HEK293 (cell line): Measurements from ENCODE around the gene PLEKHA5.

Source experiments
- CTCF ChIA-PET: fragments of 350-600 bp; formaldehyde crosslinking; extraction: SDS; loops from one replicate; lab custom pipeline; 2021; ENCODE audit warnings: antibody characterized with exemption; lab: Yijun Ruan, JAX
- POLR2A ChIA-PET: fragments of 300-600 bp; formaldehyde crosslinking; extraction: SDS; loops from one replicate; lab custom pipeline; 2020; ENCODE audit warnings: antibody characterized with exemption, inconsistent platforms; lab: Yijun Ruan, JAX
- H3K27ac ChIP-seq: fragments of 200-500 bp; sonication (Bioruptor generic); 2 replicates; pipeline ENCODE4 v1.5.1; 2014; ENCODE audit warnings: low read depth, low read length, control low read depth, inconsistent platforms; ENCODE audit errors: extremely low read depth
- H3K36me3 ChIP-seq, 2 experiments: fragments of 200-500 bp in 1 of 2; sonication (Bioruptor generic) in 1 of 2; 1 replicate in 1 of 2; 2 replicates in 1 of 2; pipeline ENCODE4 v1.5.1; 2014 to 2017; ENCODE audit warnings: inconsistent platforms in 2 of 2, low read length in 2 of 2; ENCODE audit not compliant: control insufficient read depth in 2 of 2, insufficient read depth in 1 of 2
- H3K4me1 ChIP-seq: fragments of 200-500 bp; sonication (Bioruptor generic); 2 replicates; pipeline ENCODE4 v1.5.1; 2014; ENCODE audit warnings: mild to moderate bottlenecking, low read length, inconsistent platforms; ENCODE audit not compliant: control insufficient read depth, insufficient read depth
- H3K4me3 ChIP-seq: 2 replicates; pipeline ENCODE4 v1.5.1; 2011; ENCODE audit warnings: low read depth, mild to moderate bottlenecking, control low read depth, low read length, moderate library complexity
- H3K9me3 ChIP-seq: fragments of 200-500 bp; sonication (Bioruptor generic); 2 replicates; pipeline ENCODE4 v1.5.1; 2014; ENCODE audit warnings: low read depth, low read length, inconsistent platforms; ENCODE audit not compliant: control insufficient read depth, insufficient read depth
- IKZF3 ChIP-seq: fragments of 450-650 bp; IDR thresholded peaks from 2 replicates; pipeline ENCODE4 v1.5.0; 2018; ENCODE audit warnings: missing biosample characterization, mild to moderate bottlenecking, missing genetic modification characterization, moderate library complexity
- KLF10 ChIP-seq: fragments of 450-650 bp; IDR thresholded peaks from 2 replicates; pipeline ENCODE4 v1.5.1; 2018; ENCODE audit warnings: missing biosample characterization, mild to moderate bottlenecking, missing genetic modification characterization
- SP7 ChIP-seq: fragments of 450-650 bp; formaldehyde crosslinking; IDR thresholded peaks from 2 replicates; pipeline ENCODE4 v1.5.1; 2016; ENCODE audit warnings: missing biosample characterization, missing genetic modification characterization
- ZEB2 ChIP-seq: fragments of 450-650 bp; formaldehyde crosslinking; IDR thresholded peaks from 2 replicates; pipeline ENCODE4 v1.5.1; 2016; ENCODE audit warnings: missing biosample characterization, missing genetic modification characterization
- ZFP41 ChIP-seq: fragments of 450-650 bp; formaldehyde crosslinking; IDR thresholded peaks from 2 replicates; pipeline ENCODE4 v1.5.1; 2016; ENCODE audit warnings: missing biosample characterization, missing genetic modification characterization, borderline replicate concordance
- ZNF155 ChIP-seq: fragments of 450-650 bp; formaldehyde crosslinking; IDR thresholded peaks from 2 replicates; pipeline ENCODE4 v1.5.1; 2016; ENCODE audit warnings: missing biosample characterization, missing genetic modification characterization
- ZNF239 ChIP-seq: fragments of 450-650 bp; formaldehyde crosslinking; IDR thresholded peaks from 2 replicates; pipeline ENCODE4 v1.5.1; 2016; ENCODE audit warnings: missing biosample characterization, missing genetic modification characterization
- ZNF274 ChIP-seq, 2 experiments: fragments of 200-500 bp in 1 of 2; fragments of 450-650 bp in 1 of 2; sonication (Bioruptor generic) in 1 of 2; formaldehyde crosslinking in 1 of 2; IDR thresholded peaks; 2 replicates each; pipeline versions ENCODE4 v1.5.1 to v1.6.1; 2014 to 2016; ENCODE audit warnings: borderline replicate concordance in 1 of 2, inconsistent platforms in 1 of 2, low read length in 1 of 2, missing biosample characterization in 1 of 2, missing genetic modification characterization in 1 of 2
- ZNF354C ChIP-seq: fragments of 450-650 bp; formaldehyde crosslinking; IDR thresholded peaks from 2 replicates; pipeline ENCODE4 v1.5.1; 2016; ENCODE audit warnings: missing biosample characterization, missing genetic modification characterization, low read depth, borderline replicate concordance
- ZNF362 ChIP-seq: fragments of 450-650 bp; formaldehyde crosslinking; IDR thresholded peaks from 2 replicates; pipeline ENCODE4 v1.5.1; 2016; ENCODE audit warnings: missing biosample characterization, missing genetic modification characterization
- ZNF548 ChIP-seq: fragments of 450-650 bp; formaldehyde crosslinking; IDR thresholded peaks from 2 replicates; pipeline ENCODE4 v1.5.1; 2016; ENCODE audit warnings: missing biosample characterization, missing genetic modification characterization
- ZNF670 ChIP-seq: fragments of 450-650 bp; formaldehyde crosslinking; IDR thresholded peaks from 2 replicates; pipeline ENCODE4 v1.5.1; 2016; ENCODE audit warnings: missing biosample characterization, missing genetic modification characterization, low read depth
- ZSCAN23 ChIP-seq: fragments of 450-650 bp; formaldehyde crosslinking; IDR thresholded peaks from 2 replicates; pipeline ENCODE4 v1.5.1; 2016; ENCODE audit warnings: missing biosample characterization, missing genetic modification characterization
- TF ChIP-seq, protein P1 (sequence below): fragments of 450-650 bp; formaldehyde crosslinking; IDR thresholded peaks from 2 replicates; pipeline ENCODE4 v1.5.1; 2017; ENCODE audit warnings: missing biosample characterization, missing genetic modification characterization
- TF ChIP-seq, protein P2 (sequence below): fragments of 450-650 bp; formaldehyde crosslinking; IDR thresholded peaks from 2 replicates; pipeline ENCODE4 v1.5.1; 2016; ENCODE audit warnings: missing biosample characterization, missing genetic modification characterization
- TF ChIP-seq, protein P3 (sequence below): fragments of 450-650 bp; formaldehyde crosslinking; IDR thresholded peaks from 2 replicates; pipeline ENCODE4 v1.5.1; 2016; ENCODE audit warnings: missing biosample characterization, missing genetic modification characterization
- TF ChIP-seq, protein P4 (sequence below): fragments of 450-650 bp; IDR thresholded peaks from 2 replicates; pipeline ENCODE4 v1.5.1; 2018; ENCODE audit warnings: missing biosample characterization, mild to moderate bottlenecking, missing genetic modification characterization

PLEKHA5 gene

DNA sequence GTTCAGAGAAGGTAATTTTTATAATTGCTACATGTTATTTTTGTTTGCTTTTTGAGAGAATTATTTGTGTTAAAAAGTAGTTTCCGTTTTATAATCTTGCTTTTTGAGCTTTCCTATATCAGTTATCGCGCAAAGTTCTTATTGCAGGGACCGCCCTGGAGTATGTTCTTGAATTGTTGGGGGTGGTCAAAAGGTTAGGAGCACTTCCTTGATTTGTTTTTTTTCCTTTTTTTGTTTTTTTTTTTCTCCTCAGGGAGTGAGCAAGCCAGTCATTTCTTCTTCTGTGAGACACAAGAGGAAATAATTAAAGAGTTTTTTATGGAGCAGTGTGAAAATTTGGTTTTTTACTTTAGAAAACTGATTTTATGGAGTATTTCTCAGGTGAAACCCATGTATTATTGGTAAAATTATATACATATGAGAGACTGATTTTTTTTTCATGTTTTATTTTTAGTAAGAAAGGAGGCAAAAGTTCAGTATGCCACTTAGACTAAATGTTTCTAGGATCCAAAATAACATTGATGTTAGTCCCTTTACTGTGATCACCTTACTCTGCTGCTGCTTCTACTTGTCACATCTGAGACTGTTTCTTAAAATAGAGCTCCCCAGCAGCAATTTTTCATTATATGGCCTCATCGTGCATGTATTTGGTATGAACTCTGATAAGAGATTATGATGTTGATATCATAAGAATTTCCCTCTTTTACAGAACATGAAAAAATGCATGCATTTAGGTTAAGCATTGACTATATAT, 26.6 kb downstream of the PLEKHA5 start:
- POLR2A ChIA-PET, result interaction anchor here (0.7 kb wide), 1 partner anchor 33 kb away, joined by 3 read pairs; no protein-coding TSS in a partner anchor
- Histone ChIP-seq H3K4me3 (no peak overlapping the region), H3K4me1 (peaks cover 19% of the 10 kb centered on the region; the same call in 1 of the 2 replicates), H3K27ac (no peak overlapping the region), H3K36me3 (peaks cover 0 to 4% of the 10 kb centered on the region in 2 experiments; a peak in 2 of 3 replicates), H3K9me3 (no peaks in the 10 kb centered on the region)
- CTCF ChIA-PET, result interaction anchor here (0.6 kb wide), 1 partner anchor 742 kb away, joined by 3 read pairs; no protein-coding TSS in a partner anchor
- TF ChIP-seq, protein P1, sequence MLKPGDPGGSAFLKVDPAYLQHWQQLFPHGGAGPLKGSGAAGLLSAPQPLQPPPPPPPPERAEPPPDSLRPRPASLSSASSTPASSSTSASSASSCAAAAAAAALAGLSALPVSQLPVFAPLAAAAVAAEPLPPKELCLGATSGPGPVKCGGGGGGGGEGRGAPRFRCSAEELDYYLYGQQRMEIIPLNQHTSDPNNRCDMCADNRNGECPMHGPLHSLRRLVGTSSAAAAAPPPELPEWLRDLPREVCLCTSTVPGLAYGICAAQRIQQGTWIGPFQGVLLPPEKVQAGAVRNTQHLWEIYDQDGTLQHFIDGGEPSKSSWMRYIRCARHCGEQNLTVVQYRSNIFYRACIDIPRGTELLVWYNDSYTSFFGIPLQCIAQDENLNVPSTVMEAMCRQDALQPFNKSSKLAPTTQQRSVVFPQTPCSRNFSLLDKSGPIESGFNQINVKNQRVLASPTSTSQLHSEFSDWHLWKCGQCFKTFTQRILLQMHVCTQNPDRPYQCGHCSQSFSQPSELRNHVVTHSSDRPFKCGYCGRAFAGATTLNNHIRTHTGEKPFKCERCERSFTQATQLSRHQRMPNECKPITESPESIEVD (tag by site-specific recombination), result peak; percentile 49
- TF ChIP-seq, protein P2, sequence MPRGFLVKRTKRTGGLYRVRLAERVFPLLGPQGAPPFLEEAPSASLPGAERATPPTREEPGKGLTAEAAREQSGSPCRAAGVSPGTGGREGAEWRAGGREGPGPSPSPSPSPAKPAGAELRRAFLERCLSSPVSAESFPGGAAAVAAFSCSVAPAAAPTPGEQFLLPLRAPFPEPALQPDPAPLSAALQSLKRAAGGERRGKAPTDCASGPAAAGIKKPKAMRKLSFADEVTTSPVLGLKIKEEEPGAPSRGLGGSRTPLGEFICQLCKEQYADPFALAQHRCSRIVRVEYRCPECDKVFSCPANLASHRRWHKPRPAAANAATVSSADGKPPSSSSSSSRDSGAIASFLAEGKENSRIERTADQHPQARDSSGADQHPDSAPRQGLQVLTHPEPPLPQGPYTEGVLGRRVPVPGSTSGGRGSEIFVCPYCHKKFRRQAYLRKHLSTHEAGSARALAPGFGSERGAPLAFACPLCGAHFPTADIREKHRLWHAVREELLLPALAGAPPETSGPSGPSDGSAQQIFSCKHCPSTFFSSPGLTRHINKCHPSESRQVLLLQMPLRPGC (tag by site-specific recombination), result no peak

DNA sequence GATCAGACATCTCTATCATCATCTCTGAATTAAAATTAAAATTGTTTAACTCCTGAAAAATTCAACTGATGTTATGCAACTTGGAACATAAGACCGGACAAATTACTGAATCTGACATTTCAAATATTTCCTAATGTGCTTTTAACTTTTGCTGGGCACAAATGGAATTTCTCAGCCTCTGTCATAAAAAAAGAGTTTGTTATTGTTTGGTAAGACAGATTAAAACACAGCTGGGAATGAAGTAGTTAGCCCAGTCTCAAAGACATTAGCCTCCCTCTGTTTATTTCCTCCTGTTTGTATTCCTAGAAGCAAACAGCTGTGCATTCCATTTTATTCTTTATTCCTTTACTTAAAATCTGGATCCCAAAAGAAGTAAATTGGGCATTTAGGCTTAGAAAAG, 29.4 kb downstream of the PLEKHA5 start:
- H3K4me1 ChIP-seq, result peaks cover 19% of the 10 kb centered on the region; the same call in 1 of the 2 replicates
- H3K4me3 ChIP-seq, result no peak overlapping the region
- ChIA-PET CTCF (interaction anchor here (0.7 kb wide), 1 partner anchor 97 kb away, joined by 6 read pairs; no protein-coding TSS in a partner anchor), POLR2A (no interaction called here)
- H3K27ac ChIP-seq, result no peak overlapping the region
- no peaks in the 10 kb centered on the region for H3K36me3 ChIP-seq
- H3K9me3 ChIP-seq, result no peaks in the 10 kb centered on the region
- TF ChIP-seq ZEB2 (tag by site-specific recombination) (no peak), IKZF3 (tag by site-specific recombination) (peak; percentile 30; the same call in 1 of the 2 replicates), KLF10 (tag by site-specific recombination) (peak; percentile 13; the same call in 1 of the 2 replicates)
- TF ChIP-seq, protein P1 (tag by site-specific recombination), result peak; percentile 57

DNA sequence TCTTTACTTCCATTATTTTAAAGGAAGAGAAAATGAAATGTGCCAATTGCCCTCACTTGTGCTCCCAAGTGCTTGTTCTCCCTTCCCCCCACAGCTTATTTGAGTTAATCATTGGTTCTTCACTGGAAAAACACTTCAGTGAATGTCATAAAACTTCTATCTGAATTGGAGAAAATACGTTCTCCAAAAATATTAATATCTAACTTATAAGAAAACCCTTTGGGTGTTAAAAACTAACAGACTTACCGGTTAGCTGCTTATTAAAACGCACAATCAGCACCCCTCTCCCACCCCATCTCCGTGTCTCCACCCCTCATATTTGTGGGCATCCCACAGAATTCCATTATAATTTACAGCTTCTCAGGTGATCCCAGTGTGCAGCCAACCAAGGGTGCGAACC, 31.7 kb downstream of the PLEKHA5 start:
- Histone ChIP-seq H3K4me1 (peaks cover 12% of the 10 kb centered on the region), H3K4me3 (no peak overlapping the region), H3K36me3 (no peaks in the 10 kb centered on the region), H3K9me3 (no peaks in the 10 kb centered on the region), H3K27ac (no peak overlapping the region)
- POLR2A ChIA-PET, result no interaction called here
- CTCF ChIA-PET, result no interaction called here
- TF ChIP-seq ZNF362 (no peak), ZNF670 (tag by site-specific recombination) (no peak), ZNF548 (tag by site-specific recombination) (no peak), ZSCAN23 (tag by site-specific recombination) (no peak), SP7 (tag by site-specific recombination) (no peak), ZNF155 (tag by site-specific recombination) (no peak), ZNF239 (tag by site-specific recombination) (no peak), ZFP41 (tag by site-specific recombination) (no peak), ZNF354C (tag by site-specific recombination) (no peak), ZNF274 (IDR thresholded peaks at IDR 0.05; ENCODE audit: low read length) (no peak), ZNF274 (tag by site-specific recombination; IDR thresholded peaks at IDR 0.05; ENCODE audit: borderline replicate concordance) (no peak)
- TF ChIP-seq, protein P3, sequence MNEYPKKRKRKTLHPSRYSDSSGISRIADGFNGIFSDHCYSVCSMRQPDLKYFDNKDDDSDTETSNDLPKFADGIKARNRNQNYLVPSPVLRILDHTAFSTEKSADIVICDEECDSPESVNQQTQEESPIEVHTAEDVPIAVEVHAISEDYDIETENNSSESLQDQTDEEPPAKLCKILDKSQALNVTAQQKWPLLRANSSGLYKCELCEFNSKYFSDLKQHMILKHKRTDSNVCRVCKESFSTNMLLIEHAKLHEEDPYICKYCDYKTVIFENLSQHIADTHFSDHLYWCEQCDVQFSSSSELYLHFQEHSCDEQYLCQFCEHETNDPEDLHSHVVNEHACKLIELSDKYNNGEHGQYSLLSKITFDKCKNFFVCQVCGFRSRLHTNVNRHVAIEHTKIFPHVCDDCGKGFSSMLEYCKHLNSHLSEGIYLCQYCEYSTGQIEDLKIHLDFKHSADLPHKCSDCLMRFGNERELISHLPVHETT, result no peak
- TF ChIP-seq, protein P4, sequence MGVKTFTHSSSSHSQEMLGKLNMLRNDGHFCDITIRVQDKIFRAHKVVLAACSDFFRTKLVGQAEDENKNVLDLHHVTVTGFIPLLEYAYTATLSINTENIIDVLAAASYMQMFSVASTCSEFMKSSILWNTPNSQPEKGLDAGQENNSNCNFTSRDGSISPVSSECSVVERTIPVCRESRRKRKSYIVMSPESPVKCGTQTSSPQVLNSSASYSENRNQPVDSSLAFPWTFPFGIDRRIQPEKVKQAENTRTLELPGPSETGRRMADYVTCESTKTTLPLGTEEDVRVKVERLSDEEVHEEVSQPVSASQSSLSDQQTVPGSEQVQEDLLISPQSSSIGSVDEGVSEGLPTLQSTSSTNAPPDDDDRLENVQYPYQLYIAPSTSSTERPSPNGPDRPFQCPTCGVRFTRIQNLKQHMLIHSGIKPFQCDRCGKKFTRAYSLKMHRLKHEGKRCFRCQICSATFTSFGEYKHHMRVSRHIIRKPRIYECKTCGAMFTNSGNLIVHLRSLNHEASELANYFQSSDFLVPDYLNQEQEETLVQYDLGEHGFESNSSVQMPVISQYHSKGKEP, result no peak
